ENCODE measurements around the gene SCPEP1. TPM values are rescaled to one million over a fixed set of nuclear protein-coding genes. Genes with fewer than 3 reads are reported as not detected.

SCPEP1 gene
- total RNA-seq, 1 donor from 2014 or later = 137 TPM

DNA sequence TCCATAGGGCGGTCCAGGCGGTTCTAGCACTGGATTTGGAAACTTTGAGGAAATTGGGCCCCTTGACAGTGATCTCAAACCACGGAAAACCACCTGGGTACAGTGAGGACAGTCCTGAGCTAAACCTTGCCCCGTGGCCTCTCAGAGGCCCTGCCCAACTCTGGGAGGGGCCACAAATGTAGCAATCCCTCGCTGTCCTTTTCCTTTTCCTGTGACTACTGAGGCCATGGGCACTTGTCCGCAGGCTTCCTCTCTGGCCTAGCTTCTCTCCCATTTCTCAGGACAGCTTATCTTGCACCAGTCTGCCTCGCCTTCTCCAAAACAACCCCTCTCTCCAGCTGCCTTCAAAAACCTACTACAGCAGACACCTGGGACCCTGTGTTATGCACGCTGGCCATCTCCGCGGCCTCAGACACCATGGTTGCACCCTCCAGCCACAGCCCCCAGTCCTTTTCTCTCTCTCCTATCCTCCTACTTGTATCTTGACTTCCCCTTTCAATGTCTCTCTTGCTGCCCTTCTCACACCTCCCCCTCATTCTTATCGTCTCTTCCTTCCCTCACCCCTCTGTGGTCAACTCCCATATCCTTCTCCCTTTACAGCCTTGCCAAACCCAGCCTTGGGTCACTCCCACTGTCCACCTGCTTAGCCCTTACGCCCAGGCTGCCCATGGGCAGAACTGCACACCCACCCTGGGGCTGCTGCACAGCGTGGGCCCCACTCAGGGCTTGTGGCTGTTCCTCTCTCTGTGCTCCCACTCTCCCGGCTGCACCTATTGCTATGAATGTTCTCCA lies 7.6 kb downstream of the SCPEP1 start:
- Histone ChIP-seq H3K4me3 (ENCODE audit: low read depth, low read length) (no peak overlapping the region), H3K36me3 (ENCODE audit: control insufficient read depth, insufficient read depth, low read length) (peaks cover 13% of the 10 kb centered on the region), H3K27me3 (ENCODE audit: control insufficient read depth, insufficient read depth, low read length) (no peaks in the 10 kb centered on the region)
- DNase-seq (ENCODE audit: low read depth) (no peak), FAIRE-seq (no peak)
- TF ChIP-seq, protein P1, sequence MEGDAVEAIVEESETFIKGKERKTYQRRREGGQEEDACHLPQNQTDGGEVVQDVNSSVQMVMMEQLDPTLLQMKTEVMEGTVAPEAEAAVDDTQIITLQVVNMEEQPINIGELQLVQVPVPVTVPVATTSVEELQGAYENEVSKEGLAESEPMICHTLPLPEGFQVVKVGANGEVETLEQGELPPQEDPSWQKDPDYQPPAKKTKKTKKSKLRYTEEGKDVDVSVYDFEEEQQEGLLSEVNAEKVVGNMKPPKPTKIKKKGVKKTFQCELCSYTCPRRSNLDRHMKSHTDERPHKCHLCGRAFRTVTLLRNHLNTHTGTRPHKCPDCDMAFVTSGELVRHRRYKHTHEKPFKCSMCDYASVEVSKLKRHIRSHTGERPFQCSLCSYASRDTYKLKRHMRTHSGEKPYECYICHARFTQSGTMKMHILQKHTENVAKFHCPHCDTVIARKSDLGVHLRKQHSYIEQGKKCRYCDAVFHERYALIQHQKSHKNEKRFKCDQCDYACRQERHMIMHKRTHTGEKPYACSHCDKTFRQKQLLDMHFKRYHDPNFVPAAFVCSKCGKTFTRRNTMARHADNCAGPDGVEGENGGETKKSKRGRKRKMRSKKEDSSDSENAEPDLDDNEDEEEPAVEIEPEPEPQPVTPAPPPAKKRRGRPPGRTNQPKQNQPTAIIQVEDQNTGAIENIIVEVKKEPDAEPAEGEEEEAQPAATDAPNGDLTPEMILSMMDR (IDR thresholded peaks at IDR 0.05; ENCODE audit: insufficient read depth, low read length, severe bottlenecking) = no peak

DNA sequence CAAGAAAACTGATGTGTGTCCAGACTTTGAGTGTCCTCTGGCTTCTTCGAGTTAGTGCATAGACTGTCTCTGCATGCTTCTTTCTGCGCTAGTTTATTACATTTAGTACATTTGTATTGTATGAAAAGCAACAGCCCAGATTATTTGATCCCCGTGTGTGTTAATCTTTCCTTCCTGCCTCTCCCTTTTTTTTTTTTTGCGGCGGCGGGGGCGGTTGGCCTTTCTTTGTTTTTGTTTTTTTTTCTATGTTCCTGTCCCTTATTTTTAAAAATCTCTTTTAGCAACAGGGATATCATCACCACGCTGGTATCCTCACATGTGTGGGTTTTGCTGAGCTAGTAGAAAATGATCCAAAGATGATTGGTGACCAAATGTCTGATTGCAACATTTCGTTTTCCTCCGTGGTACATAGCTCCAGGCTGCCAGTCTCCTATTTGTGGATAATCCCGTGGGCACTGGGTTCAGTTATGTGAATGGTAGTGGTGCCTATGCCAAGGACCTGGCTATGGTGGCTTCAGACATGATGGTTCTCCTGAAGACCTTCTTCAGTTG lies 9.4 kb downstream of the SCPEP1 start:
- DNase-seq (ENCODE audit: low read depth) (no peak), FAIRE-seq (no peak)
- TF ChIP-seq, protein P1 (IDR thresholded peaks at IDR 0.05; ENCODE audit: insufficient read depth, low read length, severe bottlenecking) = no peak
- Histone ChIP-seq H3K4me3 (ENCODE audit: low read depth, low read length) (no peak overlapping the region), H3K27me3 (ENCODE audit: control insufficient read depth, insufficient read depth, low read length) (no peaks in the 10 kb centered on the region), H3K36me3 (ENCODE audit: control insufficient read depth, insufficient read depth, low read length) (peaks cover 18% of the 10 kb centered on the region)

DNA sequence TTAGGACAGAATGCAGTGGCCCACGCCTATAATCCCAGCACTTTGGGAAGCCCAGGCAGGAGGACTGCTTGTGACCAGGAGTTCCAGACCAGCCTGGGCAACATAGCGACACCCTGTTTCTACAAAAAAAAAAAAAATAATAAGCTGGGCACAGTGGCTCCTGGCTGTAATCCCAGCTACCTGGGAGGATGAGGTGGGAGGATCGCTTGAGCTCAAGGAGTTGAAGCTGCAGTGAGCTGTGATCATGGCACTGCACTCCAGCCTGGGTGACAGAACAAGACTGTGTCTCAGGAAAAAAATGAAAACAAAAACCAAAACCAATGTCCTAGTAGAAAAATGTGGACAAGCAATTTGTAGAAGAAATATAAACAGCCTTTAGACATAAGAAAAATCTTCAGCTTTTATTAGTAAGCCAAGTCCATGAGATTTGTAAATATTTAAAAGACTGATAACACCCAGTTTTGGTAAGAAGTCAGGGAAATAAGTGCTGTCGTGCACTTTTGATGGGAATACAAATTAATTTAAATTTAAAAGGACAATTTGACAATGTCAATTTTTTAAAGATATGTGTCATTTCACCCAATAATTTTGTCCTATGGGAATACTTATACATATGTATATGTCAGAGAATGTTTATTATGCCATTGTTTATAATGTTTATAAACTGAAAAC lies 11.1 kb downstream of the SCPEP1 start:
- Histone ChIP-seq H3K4me3 (ENCODE audit: low read depth, low read length) (no peak overlapping the region), H3K27me3 (ENCODE audit: control insufficient read depth, insufficient read depth, low read length) (no peaks in the 10 kb centered on the region), H3K36me3 (ENCODE audit: control insufficient read depth, insufficient read depth, low read length) (peaks cover 21% of the 10 kb centered on the region)
- no peak for FAIRE-seq
- no peak for DNase-seq (ENCODE audit: low read depth)
- TF ChIP-seq, protein P1 (IDR thresholded peaks at IDR 0.05; ENCODE audit: insufficient read depth, low read length, severe bottlenecking) = no peak

DNA sequence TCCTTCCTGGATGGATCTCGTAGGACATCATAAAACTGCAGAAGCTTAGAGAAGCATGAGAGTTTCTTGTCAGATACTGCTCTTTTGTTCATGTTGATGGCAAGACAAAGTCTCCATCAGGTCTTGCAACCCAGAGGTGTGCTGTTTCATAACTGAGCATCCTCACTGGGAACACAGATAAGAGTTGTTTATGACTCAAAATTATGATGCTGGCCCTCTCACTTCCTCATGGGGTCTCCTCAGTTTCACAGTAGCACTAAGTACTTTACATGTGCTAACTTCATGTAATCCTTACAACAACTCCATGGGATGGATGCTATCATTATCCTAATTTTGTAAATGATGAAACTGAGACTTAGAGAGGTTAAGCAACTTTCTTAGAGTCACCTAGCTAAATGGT lies 14.4 kb downstream of the SCPEP1 start:
- H3K4me3 ChIP-seq (ENCODE audit: low read depth, low read length) = no peak overlapping the region
- DNase-seq (ENCODE audit: low read depth) = no peak
- TF ChIP-seq, protein P1 (IDR thresholded peaks at IDR 0.05; ENCODE audit: insufficient read depth, low read length, severe bottlenecking) = no peak
- H3K36me3 ChIP-seq (ENCODE audit: control insufficient read depth, insufficient read depth, low read length) = peaks cover 11% of the 10 kb centered on the region
- no peaks in the 10 kb centered on the region for H3K27me3 ChIP-seq (ENCODE audit: control insufficient read depth, insufficient read depth, low read length)
- no peak for FAIRE-seq

DNA sequence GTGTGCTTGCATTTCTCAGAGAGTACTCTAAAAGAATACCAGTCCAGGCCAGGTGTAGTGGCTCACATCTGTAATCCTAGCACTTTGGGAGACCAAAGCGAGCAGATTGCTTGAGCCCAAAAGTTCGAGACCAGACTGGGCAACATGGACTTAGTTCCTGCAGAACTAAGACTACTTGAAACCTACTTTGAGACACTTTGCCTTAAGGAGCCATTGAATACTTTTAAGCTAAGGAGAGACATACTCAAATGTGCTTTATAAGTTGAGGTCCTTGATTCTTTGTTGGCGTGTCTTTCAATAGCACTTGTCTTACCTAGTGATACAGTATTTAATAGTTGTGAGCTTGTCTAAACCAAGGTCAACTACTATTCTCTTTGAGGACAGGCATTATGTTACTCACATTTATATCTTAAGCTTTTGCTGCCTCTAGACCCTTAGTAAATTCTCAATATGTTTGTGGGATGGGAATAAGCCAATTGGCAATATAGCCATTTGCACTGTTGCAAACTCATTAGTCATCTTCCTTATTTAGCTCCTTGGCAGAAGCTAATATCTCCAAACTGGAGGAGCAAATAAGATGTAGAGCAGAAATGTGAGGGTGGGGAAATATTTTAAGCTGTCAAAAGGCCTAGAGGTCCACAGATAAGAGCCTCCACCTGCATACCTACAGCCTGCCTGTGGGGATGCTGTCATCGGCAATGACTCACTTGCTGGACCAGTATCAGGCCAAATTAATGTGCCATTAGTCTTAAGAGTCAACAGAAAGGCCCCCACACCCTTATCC lies 16.3 kb downstream of the SCPEP1 start:
- Histone ChIP-seq H3K36me3 (ENCODE audit: control insufficient read depth, insufficient read depth, low read length) (peaks cover 10% of the 10 kb centered on the region), H3K27me3 (ENCODE audit: control insufficient read depth, insufficient read depth, low read length) (no peaks in the 10 kb centered on the region), H3K4me3 (ENCODE audit: low read depth, low read length) (no peak overlapping the region)
- FAIRE-seq (no peak), DNase-seq (ENCODE audit: low read depth) (peak; percentile 77)
- TF ChIP-seq, protein P1 (IDR thresholded peaks at IDR 0.05; ENCODE audit: insufficient read depth, low read length, severe bottlenecking) = no peak

Measured in bronchial epithelial cell (primary cell).